Stimulated activated naive CD8-positive, alpha-beta T cell treated with anti-CD3 and anti-CD28 coated beads, Interleukin-15, amount 100 ng/mL, for 72 hours (primary cell): ENCODE results near the gene FAM241B.
A peak's percentile ranks its signal among the peaks of the same experiment; 100 is the strongest.

Experiments
- ATAC-seq: fragments of 150-1000 bp; cut with Tn5 transposase; 2 replicates; pipeline ENCODE4 v1.10.0; 2021; ENCODE audit warnings: mild to moderate bottlenecking, moderate library complexity
- DNase-seq, 2 donors: peaks; one replicate each; pipeline ENCODE4 v3.0.0; 2021 to 2022
- H3K27ac Mint-ChIP-seq, 2 donors: one replicate each; pipeline ENCODE4 v1.8.0; 2022; ENCODE audit warnings: mild to moderate bottlenecking in 2 of 2, mixed read lengths in 2 of 2, moderate library complexity in 2 of 2
- H3K27me3 Mint-ChIP-seq: one replicate; pipeline ENCODE4 v1.8.0; 2022; ENCODE audit warnings: mixed read lengths
- H3K4me1 Mint-ChIP-seq: one replicate; pipeline ENCODE4 v1.8.0; 2022; ENCODE audit warnings: mild to moderate bottlenecking, mixed read lengths
- H3K4me3 Mint-ChIP-seq, 2 donors: one replicate each; pipeline ENCODE4 v1.8.0; 2022; ENCODE audit warnings: mild to moderate bottlenecking in 2 of 2, mixed read lengths in 2 of 2, moderate library complexity in 1 of 2
- H3K9me3 Mint-ChIP-seq, 2 donors: one replicate each; pipeline ENCODE4 v1.8.0; 2022; ENCODE audit warnings: mixed read lengths in 2 of 2

FAM241B gene

DNA sequence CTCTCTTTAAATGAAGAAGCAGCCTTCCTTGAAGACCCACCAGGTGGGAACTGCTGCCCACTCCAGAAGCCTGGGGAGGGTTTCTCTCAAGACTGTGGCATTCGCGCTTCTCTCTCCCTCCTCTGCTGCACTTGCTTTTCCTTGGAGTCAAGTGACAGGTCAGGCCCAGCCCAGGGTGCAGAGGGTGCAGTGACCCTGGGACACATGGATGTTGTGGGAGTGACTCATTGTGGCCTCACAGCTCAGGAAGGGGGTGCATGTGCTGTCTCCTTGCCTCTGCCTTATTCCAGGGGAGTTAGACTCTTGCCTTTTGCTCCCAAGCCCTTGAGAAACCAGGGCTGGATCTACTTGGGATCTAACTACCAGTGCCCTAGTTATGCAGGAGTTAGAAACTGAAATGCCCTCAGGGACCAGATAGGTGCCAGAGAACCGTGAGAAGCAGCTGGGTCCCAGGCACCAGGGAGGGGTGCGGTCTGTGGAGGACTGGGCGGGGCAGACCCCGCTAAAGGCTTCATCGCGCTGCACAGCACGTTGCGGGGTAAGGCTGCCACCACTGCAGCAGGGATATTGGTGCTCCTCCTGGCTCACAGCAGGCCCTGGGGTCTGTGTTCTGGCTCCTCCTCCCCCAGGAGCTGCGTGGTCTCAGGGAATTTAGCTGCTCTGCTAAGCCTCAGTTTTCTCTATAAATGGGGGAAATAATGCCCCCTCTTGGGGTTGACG, 11.4 kb downstream of the FAM241B start:
- no peak overlapping the region for H3K27ac Mint-ChIP-seq
- no peak for ATAC-seq
- H3K4me3 Mint-ChIP-seq = no peak overlapping the region
- no peak for DNase-seq
- H3K9me3 Mint-ChIP-seq = no peaks in the 10 kb centered on the region
- no peaks in the 10 kb centered on the region for H3K27me3 Mint-ChIP-seq
- no peaks in the 10 kb centered on the region for H3K4me1 Mint-ChIP-seq

DNA sequence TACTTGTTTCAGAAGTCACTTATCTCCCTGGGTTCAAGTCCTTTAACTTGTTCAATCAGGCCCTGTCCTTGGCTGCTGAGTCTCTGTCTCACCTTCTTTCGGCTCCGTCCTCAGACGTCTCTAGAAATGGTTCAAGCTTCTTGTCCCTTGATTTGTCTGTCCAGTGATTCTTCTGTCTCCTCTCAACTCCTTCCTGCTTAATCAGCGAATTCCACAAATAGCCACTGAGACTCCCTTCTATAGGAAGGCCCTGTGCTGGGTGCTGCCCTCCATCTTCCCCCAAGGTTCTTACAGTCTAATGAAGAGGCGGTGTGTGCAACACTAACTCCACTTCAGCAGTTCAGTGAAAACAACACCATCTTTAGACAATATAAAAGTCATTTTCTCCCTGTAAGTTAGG, 12.7 kb downstream of the FAM241B start:
- no peak for ATAC-seq
- Mint-ChIP-seq H3K4me3 (no peak overlapping the region), H3K27me3 (no peaks in the 10 kb centered on the region), H3K9me3 (no peaks in the 10 kb centered on the region), H3K4me1 (no peaks in the 10 kb centered on the region), H3K27ac (peak overlapping the region in 1 of 2 donors; percentile 2)
- no peak for DNase-seq

DNA sequence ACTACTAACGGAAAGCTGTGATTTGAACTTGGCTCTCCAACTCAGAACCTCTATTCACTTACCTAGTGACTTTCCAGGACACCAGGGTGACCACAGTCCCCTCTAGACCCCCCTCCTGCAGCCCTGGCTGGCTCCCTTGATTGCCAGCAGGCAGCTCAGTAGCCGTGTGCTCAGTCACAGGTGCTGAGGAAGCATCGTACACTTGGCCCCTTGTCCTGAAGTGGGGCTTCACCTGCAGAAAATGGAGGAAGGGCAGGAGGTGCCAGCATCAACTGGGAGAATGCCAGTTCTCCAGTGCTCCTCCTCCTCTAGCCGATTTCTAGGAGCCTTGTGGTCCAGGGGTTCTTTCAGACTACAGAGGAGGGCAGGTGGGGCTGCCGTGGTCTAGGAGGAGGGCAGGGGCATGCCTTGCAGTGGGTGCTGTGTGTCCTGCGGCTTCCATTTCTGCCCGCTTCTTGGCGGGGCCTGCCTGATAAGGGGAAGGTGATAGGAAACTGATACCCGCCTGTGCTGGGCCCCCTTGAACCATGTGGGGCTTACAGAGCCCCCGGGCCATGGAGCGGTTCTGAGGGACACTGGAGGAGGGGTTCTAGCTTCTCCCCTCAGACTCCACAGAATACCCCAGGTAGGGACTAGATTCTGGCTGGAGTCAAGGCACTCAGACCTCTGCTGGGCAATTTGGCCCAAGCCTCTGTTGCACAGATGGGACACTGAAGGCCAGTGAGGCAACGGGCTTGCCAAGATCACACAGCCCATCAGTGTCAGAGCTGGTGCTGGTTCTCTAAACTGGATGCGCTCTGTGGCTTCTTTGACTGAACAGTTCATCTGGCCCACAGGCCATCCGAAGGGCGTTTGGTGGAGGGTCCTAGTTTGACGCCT, 14.0 kb downstream of the FAM241B start:
- Mint-ChIP-seq H3K4me3 (no peak overlapping the region), H3K27me3 (no peaks in the 10 kb centered on the region), H3K4me1 (no peaks in the 10 kb centered on the region), H3K9me3 (no peaks in the 10 kb centered on the region), H3K27ac (no peak overlapping the region)
- ATAC-seq (peak; percentile 7), DNase-seq (no peak)

DNA sequence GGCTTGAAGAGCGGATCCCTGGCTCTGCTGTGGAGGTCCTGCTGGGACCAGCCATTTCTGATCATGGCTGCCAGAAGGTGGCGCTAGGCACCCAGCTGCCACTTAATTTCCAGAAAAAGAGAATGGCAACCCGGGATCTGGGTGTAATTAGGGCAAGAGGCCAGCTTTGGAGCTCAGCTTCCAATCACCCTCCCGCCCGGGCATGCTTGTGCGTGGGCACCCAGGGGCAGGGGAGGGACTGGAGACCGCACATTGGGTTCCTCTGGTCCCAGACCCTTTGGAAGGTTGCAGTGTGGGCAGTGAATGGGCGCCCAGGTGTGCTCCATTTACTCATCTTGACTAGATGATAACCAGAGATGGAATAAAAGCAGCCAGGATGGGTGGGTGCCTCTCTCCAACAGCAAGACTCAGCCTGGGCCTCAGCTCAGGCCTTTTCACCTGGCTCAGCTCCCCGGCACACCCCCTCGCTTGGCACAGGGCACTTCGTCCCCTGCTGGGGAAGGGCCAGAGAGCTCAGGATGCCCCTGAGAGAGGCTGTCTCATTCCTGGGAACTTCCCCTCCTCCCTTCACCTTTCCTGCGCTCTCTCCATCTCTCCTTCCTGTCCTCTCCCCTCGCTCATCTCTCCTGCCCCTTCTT, 14.7 kb downstream of the FAM241B start:
- peak; percentile 48 for ATAC-seq
- Mint-ChIP-seq H3K4me3 (no peak overlapping the region), H3K27ac (no peak overlapping the region), H3K27me3 (no peaks in the 10 kb centered on the region), H3K4me1 (no peaks in the 10 kb centered on the region), H3K9me3 (no peaks in the 10 kb centered on the region)
- peak; percentile 52 to 54 for DNase-seq

DNA sequence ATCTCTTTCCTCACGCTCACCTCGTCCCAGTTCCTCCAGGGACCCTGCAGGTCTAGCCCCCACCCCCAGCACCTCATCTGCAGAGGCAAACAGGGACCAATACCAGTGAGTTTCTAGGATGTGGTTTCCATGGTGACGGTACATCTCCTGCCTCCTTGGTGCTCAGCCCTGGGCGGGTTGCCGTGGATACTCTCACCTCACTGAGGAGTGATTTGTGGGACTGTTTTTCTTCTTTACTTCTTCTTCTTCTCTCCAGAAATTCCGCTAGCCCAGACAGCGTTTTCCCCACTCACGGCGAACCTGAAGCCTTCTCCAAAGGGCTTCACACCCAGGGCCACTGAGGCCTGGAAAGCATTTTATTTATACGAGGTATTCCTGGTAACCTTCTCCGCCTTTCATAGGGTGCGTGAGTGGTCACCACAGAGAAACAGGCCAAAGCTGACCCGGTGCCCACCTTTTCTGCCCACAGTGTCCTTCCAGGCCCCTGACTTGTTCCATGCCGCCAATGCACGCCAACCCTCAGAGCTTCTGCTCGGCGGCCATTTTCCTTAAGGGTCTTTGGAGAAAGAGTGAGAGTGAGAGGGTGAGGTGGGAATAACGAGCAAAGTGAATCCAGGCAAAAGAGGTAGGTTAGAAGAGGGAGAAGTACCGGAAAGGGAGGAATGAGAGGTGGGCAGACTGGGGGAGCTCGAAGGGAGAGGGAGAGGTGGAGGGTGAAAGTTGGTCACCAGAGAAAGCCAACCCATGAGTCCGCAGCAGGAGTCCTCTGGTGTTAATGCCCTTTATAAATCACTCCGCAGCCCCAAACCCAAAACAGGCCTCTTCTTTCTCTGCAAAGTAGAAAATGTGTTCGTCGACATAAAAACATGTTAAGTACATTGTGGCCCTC, 15.5 kb downstream of the FAM241B start:
- Mint-ChIP-seq H3K4me3 (no peak overlapping the region), H3K27ac (no peak overlapping the region), H3K27me3 (no peaks in the 10 kb centered on the region), H3K4me1 (peaks cover 4% of the 10 kb centered on the region), H3K9me3 (no peaks in the 10 kb centered on the region)
- no peak for ATAC-seq
- DNase-seq = no peak

DNA sequence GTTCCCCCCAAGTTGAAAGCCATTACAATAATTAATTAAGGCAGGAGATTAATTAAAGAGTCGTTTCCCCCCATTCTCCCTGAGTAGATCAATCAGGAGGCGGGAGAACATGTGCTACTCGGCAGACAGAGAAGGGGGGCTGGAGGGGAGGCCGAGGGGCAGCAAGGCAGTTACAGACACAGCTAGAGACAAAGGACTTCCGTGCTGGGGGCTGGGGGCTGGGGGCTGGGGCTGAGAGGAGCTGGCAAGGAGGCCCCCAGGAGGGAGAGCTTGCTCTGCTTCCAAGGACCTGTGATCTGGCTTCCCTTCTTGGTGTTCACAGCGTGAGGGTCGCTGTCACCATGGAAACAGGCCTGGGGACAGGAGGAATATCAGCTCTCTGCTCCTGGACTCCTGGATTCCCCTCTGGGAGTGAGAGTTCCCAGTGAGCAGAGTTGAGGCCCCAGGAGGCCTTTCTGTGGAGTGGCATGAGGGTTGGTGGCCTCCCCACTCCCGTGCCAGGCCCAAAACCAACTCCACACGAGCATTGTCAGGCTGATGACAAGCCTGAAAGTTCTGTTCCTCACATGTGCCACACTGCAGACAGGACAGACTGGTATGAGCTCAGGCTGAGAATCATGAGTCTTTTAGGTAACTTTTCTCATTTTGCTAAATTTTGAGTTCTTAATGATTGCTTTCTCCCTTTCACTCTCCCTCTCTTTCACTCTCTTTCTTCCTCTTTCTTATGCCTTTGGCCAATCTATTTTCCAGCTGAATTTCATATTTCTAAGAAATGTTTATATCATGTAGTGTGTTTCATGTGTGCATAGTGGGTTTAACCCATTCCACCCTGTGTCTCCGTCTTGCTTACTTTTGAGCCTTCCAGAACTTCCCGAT, 16.4 kb downstream of the FAM241B start:
- ATAC-seq = no peak
- no peak overlapping the region for H3K27ac Mint-ChIP-seq

DNA sequence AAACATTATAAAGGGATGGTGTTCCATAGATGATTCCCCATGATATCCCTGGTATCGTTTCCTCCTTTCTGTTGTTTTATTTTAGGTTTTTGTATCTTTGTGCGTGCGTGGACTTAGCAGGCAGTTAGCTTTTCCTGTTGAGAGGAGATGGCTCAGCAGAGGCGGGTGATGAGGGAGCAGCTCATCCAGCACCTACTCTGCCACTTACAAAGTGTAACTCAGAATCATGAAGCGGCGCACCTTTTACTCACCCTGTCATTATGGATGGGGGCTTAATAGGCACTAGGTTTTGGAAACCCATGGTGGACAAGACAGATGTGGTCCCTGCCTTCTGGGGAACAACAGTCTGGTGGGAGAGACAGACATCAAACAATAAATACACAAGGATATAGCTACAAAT, 17.1 kb downstream of the FAM241B start:
- Mint-ChIP-seq H3K4me1 (peaks cover 20% of the 10 kb centered on the region), H3K27ac (no peak overlapping the region), H3K4me3 (no peak overlapping the region), H3K27me3 (no peaks in the 10 kb centered on the region), H3K9me3 (no peaks in the 10 kb centered on the region)
- DNase-seq (no peak), ATAC-seq (no peak)

More for the DNA sequence above, 16.4 kb downstream of the FAM241B start:
- H3K4me1 Mint-ChIP-seq = peaks cover 13% of the 10 kb centered on the region
- H3K27me3 Mint-ChIP-seq = no peaks in the 10 kb centered on the region
- DNase-seq = no peak
- no peaks in the 10 kb centered on the region for H3K9me3 Mint-ChIP-seq
- no peak overlapping the region for H3K4me3 Mint-ChIP-seq

DNA sequence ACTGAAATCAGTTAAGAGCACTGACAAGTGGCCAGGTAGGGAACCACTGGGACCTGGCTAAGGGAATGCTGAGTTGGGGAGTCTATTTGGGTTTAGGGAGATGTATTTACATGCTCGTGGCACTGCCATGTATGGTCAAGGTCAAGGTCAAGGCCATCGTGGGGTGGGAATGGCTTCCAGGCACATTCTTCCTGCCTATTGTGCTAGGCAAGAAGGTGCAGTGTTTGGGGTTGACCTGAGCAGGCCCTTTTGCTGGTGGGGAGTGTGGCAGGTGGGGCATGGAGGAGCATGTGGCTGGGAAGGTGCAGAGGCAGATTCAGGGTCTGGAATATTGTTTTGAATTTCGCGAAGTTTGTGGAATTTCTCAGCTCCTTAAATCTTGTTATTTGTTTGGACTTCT, 17.8 kb downstream of the FAM241B start:
- Mint-ChIP-seq H3K4me3 (no peak overlapping the region), H3K27me3 (no peaks in the 10 kb centered on the region), H3K9me3 (no peaks in the 10 kb centered on the region), H3K27ac (no peak overlapping the region), H3K4me1 (peaks cover 22% of the 10 kb centered on the region)
- ATAC-seq (no peak), DNase-seq (no peak)

DNA sequence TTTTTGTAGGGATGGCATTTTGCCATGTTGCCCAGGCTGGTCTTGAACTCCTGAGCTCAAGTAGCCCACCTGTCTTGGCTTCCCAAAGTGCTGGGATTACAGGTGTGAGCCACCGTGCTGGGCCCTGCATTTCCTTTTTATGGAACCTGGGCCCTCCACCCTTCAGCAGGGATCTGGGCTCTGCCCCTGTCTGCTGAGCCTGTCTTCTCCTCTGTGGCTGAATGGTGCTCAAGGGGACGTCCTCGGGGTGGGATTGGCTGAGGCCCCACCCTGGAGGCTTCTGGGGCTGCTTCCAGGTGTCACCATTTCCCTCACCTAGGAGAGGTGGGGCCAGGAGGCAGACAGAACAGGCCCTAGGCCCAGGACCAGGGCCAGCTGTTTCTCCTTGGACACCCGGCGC, 18.4 kb downstream of the FAM241B start:
- ATAC-seq (no peak), DNase-seq (no peak)
- no peak overlapping the region for H3K4me3 Mint-ChIP-seq
- no peak overlapping the region for H3K27ac Mint-ChIP-seq
- H3K9me3 Mint-ChIP-seq = no peaks in the 10 kb centered on the region
- H3K4me1 Mint-ChIP-seq = peaks cover 22% of the 10 kb centered on the region
- no peaks in the 10 kb centered on the region for H3K27me3 Mint-ChIP-seq

DNA sequence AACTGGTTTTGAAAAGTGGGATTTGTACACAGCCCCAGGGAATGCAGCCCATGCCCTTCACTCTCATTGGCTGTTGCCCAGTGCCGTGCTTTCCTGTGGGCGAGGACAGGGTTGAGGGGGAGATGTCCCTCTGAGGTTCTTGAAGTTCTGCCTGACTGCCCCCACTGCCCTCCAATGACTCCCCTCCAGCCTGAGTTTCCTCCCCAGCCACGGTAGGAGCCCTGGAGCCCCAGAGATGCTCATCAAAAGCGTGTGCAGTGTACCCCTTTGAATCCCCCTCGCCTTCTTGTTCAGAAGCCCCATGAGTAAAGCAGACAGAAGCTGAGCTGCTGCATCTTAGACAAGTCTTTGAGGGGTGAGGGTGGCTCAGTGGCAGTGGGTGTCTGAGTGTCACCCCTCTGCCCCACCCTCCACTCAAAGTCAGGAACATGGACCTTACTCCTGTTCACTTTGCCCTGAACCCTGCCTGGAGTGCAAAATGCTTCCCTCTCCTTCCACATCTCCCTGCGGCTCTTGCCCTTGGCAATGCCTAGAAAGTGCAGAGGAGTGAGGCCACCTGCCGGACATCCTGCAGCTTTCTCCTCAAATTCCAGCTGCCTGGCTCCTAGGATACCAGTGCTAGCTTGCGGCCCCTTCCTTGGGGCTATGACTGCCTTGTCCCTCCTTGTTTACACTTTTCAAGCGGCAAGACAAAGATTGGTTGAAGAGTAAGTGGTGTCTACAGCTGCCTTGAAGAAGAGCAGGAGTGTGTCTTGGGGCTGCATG, 19.9 kb downstream of the FAM241B start:
- peaks cover 22% of the 10 kb centered on the region for H3K4me1 Mint-ChIP-seq
- H3K27ac Mint-ChIP-seq = peak overlapping the region in 1 of 2 donors; percentile 13
- peaks cover 12% of the 10 kb centered on the region for H3K27me3 Mint-ChIP-seq
- DNase-seq (no peak), ATAC-seq (no peak)
- no peak overlapping the region for H3K4me3 Mint-ChIP-seq
- no peaks in the 10 kb centered on the region for H3K9me3 Mint-ChIP-seq

DNA sequence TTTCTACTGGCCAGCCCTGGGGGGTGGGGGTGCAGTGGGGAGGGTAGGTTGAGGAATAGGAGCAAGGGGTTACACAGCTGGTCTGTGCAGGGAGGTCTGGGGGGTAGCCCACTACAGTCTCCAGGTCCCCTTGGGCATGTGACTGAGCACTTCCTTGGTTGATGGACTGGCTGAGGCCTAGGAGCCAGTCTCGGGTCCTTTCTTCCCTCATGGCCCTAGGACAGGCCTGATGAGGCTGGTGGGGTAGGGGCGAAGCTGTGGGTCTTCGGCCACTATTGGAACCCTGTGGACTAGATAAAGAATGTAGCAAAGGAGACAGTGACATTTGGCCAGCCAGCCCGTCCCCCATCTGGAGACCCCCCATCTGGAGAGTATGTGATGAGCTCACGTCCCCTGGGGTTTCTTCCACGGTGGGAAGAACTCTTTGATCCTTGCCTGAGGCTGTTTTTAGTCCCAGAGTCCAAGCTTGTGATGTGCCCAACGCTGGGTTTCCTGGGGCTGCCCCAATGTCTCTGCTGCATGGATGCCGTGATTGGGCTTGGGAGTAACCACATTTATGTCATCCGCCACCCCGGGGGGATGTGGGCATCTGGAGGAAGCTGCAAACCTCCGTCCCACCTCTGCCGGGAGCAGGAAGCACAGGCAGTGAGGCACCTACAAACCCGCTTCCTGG, 20.7 kb downstream of the FAM241B start:
- Mint-ChIP-seq H3K27ac (peak overlapping the region in 1 of 2 donors; percentile 13), H3K9me3 (no peaks in the 10 kb centered on the region), H3K4me1 (peaks cover 22% of the 10 kb centered on the region), H3K27me3 (peaks cover 12% of the 10 kb centered on the region), H3K4me3 (no peak overlapping the region)
- no peak for ATAC-seq
- DNase-seq = no peak

DNA sequence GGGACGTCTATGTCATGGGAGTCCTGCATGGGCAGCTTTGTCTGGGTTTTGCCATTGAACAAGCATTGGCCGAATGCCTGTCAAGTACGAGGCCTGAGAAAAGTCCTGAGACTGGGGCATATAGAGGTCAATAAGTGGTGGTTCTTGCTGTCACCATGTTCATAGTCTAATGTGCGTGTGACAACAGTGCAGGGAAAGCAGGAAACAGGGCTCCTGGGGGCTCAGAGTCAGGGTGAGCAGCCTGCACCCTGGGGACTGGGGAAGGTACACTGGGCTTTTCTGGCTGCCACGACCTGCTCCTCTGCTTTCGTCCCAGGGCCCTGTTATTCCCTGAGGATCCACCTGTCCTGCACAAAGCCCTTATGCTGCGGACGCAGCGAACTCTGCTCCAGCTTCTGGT, 21.3 kb downstream of the FAM241B start:
- no peaks in the 10 kb centered on the region for H3K9me3 Mint-ChIP-seq
- H3K27me3 Mint-ChIP-seq = peaks cover 14% of the 10 kb centered on the region
- H3K27ac Mint-ChIP-seq = no peak overlapping the region
- DNase-seq (no peak), ATAC-seq (no peak)
- H3K4me1 Mint-ChIP-seq = peaks cover 22% of the 10 kb centered on the region
- H3K4me3 Mint-ChIP-seq = no peak overlapping the region

DNA sequence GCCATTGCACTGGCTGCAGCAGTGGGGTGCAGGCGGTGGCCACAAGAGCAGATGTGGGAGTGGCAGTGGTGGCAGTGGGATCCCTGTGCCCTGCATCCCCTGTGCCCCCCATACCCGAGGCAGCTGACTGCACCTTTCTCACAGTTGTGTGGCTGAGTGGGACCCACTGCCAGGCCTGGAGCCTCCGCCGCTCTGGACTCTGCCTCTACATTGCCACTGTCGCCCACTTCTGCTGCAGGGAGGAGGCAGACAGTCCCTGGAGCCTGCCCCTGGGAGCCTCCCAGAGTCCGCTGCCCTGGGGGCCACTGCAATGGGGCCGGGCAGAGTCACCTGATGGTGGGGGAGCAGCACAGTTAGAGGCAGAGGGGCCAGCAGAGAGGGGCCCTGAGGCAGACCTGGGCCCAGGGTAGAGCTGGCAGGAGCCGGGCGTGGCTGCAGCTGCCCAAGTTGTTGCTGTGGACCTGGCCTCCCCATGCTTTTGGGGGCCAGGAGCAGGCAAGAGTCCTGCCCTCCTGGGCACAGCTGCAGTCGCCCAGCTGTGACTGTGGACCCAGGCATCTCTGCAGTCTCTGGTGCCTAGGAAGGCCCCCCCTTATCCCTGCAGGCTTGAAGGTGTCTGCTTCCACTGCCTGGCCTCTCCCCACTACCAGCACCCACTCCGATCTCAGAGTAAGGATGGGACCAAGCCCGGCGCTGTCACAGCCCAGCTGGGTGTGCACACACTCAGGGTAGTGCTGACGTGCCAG, 22.2 kb downstream of the FAM241B start:
- no peak overlapping the region for H3K27ac Mint-ChIP-seq
- ATAC-seq = no peak

More for the DNA sequence above, 22.2 kb downstream of the FAM241B start:
- Mint-ChIP-seq H3K27me3 (peaks cover 22% of the 10 kb centered on the region), H3K4me1 (peaks cover 22% of the 10 kb centered on the region), H3K4me3 (no peak overlapping the region), H3K9me3 (no peaks in the 10 kb centered on the region)
- no peak for DNase-seq
